ENCODE results near the gene PASD1.
"Not testable (repeated sequence)": the region's sequence is repeated elsewhere in the genome, so short reads cannot be mapped to it uniquely, and the experiment has no call there.

PASD1 gene

GRCh38 chrX:151692825-151693224 lies 129.3 kb downstream of the PASD1 start:
- TF ChIP-seq CTCF (IDR thresholded peaks at IDR 0.05; ENCODE audit: extremely low read depth, insufficient read depth, missing control alignments) = no peak
- DNase-seq (ENCODE audit: low spot score) = no peak
- in situ Hi-C loops (cut with MboI; ENCODE audit: low pct_unique_long_range_greater_than_20kb, low sequenced_read_pairs, unreplicated experiment) = loop anchor here (25.0 kb wide), 1 partner anchor 531 kb away; no protein-coding TSS in a partner anchor

DNA sequence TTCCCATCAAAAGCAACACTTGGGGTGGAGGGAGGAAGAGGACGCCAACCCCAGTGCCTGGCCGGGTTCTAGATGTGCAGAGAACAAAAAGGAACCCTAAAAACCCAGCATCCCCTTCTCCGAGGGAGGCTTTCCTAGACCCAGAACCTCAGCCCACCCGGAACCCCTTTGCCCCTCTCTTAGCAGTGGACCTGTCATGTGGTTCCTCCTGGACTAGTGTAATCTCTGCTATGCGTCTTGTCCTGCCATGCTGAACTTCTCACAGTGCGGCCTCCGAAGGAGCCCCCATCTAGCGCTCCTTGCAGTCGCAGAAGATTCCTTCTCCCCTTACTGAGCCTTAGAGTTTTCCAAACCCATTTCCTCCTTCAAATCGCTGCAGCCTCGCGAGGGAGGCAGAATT lies 130.6 kb downstream of the PASD1 start:
- no peak for TF ChIP-seq CTCF (IDR thresholded peaks at IDR 0.05; ENCODE audit: extremely low read depth, insufficient read depth, missing control alignments)
- in situ Hi-C loops (cut with MboI; ENCODE audit: low pct_unique_long_range_greater_than_20kb, low sequenced_read_pairs, unreplicated experiment) = loop anchor here (25.0 kb wide), 1 partner anchor 532 kb away; no protein-coding TSS in a partner anchor
- no peak for DNase-seq (ENCODE audit: low spot score)

GRCh38 chrX:151694661-151695582 lies 131.4 kb downstream of the PASD1 start, which contains the start of gene PRRG3:
Gene PRRG3 (plus strand): TSS chrX:151695458. CDS start chrX:151698815, 3,357 bp downstream.
- no peak for DNase-seq (ENCODE audit: low spot score)

DNA sequence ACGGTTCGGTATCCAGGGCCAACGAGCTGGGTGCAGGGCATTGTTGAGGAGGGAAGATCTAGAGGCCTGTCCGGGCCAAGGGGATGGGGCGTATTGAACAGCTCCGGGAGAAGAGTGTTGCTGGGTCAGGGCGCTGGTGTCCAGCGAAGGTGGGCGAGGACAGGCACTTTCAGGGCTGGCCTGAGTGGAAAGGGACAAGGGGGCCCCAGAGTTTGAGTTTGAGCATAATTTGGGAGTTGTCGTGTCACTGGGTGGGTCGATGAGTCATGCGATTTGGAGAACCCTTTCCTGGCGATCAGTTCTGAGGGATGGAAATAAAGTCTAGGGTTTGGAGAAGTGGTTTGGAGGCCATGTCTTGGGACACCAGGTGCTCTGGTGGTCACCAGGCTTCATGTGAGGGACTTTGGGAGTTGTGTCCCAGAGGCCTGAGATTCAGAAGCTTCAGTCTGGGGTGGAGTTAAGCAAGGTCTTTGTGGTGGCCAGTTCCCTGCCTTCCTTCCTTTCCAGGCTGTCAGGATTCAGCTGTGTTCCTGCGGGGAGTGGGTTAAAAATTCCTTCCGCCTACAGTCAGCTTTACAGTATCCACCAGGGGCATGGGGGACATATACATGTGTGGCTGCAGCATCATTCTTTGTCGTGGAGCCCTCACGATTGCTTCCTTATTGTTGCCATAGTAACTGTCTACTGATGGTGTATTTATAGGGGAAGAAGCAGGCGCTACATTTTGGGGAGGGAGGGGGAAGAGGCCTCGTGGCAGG lies 132.3 kb downstream of the PASD1 start:
- in situ Hi-C loops (cut with MboI; ENCODE audit: low pct_unique_long_range_greater_than_20kb, low sequenced_read_pairs, unreplicated experiment) = loop anchor here (25.0 kb wide), 1 partner anchor 533 kb away; no protein-coding TSS in a partner anchor
- DNase-seq (ENCODE audit: low spot score) = no peak
- TF ChIP-seq CTCF (IDR thresholded peaks at IDR 0.05; ENCODE audit: extremely low read depth, insufficient read depth, missing control alignments) = no peak

More at GRCh38 chrX:151694661-151695582, 131.4 kb downstream of the PASD1 start, which contains the start of gene PRRG3:
- in situ Hi-C loops (cut with MboI; ENCODE audit: low pct_unique_long_range_greater_than_20kb, low sequenced_read_pairs, unreplicated experiment) = loop anchor here (25.0 kb wide), 1 partner anchor 533 kb away; no protein-coding TSS in a partner anchor
- TF ChIP-seq CTCF (IDR thresholded peaks at IDR 0.05; ENCODE audit: extremely low read depth, insufficient read depth, missing control alignments) = no peak

- in situ Hi-C loops (cut with MboI; ENCODE audit: low pct_unique_long_range_greater_than_20kb, low sequenced_read_pairs, unreplicated experiment) = loop anchor here (25.0 kb wide), 1 partner anchor 535 kb away; no protein-coding TSS in a partner anchor
Measured at GRCh38 chrX:151697082-151697481, 133.6 kb downstream of the PASD1 start.

GRCh38 chrX:151697522-151697921 lies 134.0 kb downstream of the PASD1 start:
- in situ Hi-C loops (cut with MboI; ENCODE audit: low pct_unique_long_range_greater_than_20kb, low sequenced_read_pairs, unreplicated experiment) = loop anchor here (25.0 kb wide), 1 partner anchor 535 kb away; no protein-coding TSS in a partner anchor
- no peak for TF ChIP-seq CTCF (IDR thresholded peaks at IDR 0.05; ENCODE audit: extremely low read depth, insufficient read depth, missing control alignments)
- no peak for DNase-seq (ENCODE audit: low spot score)

More at GRCh38 chrX:151697082-151697481, 133.6 kb downstream of the PASD1 start:
- DNase-seq (ENCODE audit: low spot score) = not testable (repeated sequence)

Measured in GM13977 (cell line).